MCF 10A (cell line): ENCODE measurements around the gene GRWD1. TPM values are rescaled to one million over a fixed set of nuclear protein-coding genes. Genes with fewer than 3 reads are reported as not detected.

Experiments used
- BruUV-seq: library from RNA; stranded (reverse); fragments of 400-500 nt; replicated peaks from 2 replicates; lab custom pipeline; 2021; lab: Mats Ljungman, UMichigan
- CTCF ChIA-PET: fragments of 300-600 bp; sonication (Branson Sonifier 250); formaldehyde crosslinking; extraction: SDS; loops from one replicate; lab custom pipeline; 2021; ENCODE audit warnings: antibody characterized with exemption, inconsistent platforms; lab: Yijun Ruan, JAX
- POLR2A ChIA-PET: fragments of 300-600, 350-650 bp; sonication (Branson Sonifier 250); formaldehyde crosslinking; extraction: SDS; loops from one replicate; lab custom pipeline; 2020; ENCODE audit warnings: antibody characterized with exemption, inconsistent platforms; lab: Yijun Ruan, JAX
- DNase-seq: peaks from one replicate; pipeline ENCODE4 v3.0.0-alpha.2; 2018; ENCODE audit not compliant: unreplicated experiment
- H3K27ac Mint-ChIP-seq: one replicate; pipeline ENCODE4 v1.8.0; 2022; ENCODE audit warnings: mild to moderate bottlenecking, low read depth, mixed read lengths; ENCODE audit not compliant: unreplicated experiment
- H3K27me3 Mint-ChIP-seq: one replicate; pipeline ENCODE4 v1.8.0; 2022; ENCODE audit warnings: mixed read lengths; ENCODE audit not compliant: insufficient read depth, unreplicated experiment
- H3K36me3 Mint-ChIP-seq: one replicate; pipeline ENCODE4 v1.8.0; 2022; ENCODE audit warnings: mild to moderate bottlenecking, moderate library complexity, mixed read lengths; ENCODE audit not compliant: insufficient read depth, unreplicated experiment
- H3K4me1 Mint-ChIP-seq: one replicate; pipeline ENCODE4 v1.8.0; 2022; ENCODE audit warnings: mixed read lengths; ENCODE audit not compliant: insufficient read depth, unreplicated experiment
- H3K4me3 Mint-ChIP-seq: one replicate; pipeline ENCODE4 v1.8.0; 2022; ENCODE audit warnings: mild to moderate bottlenecking, moderate library complexity, mixed read lengths; ENCODE audit not compliant: unreplicated experiment
- H3K9me3 Mint-ChIP-seq: one replicate; pipeline ENCODE4 v1.8.0; 2022; ENCODE audit warnings: mixed read lengths; ENCODE audit not compliant: unreplicated experiment
- intact Hi-C: fragments of 100-400 bp; cut with micrococcal nuclease; formaldehyde crosslinking; loops from 2 replicates; pipeline ENCODE4 v1.14.1; 2022
- total RNA-seq: library from RNA; stranded (reverse); gene quantifications from 2 replicates; pipeline ENCODE4 v1.2.3, GENCODE V29; 2022
- TF ChIP-seq, protein P1 (sequence below): fragments of 200-600 bp; IDR thresholded peaks from one replicate; pipeline ENCODE4 v1.8.0; 2022; ENCODE audit warnings: antibody characterized with exemption, mild to moderate bottlenecking; ENCODE audit not compliant: unreplicated experiment

The GRWD1 gene
- total RNA-seq, 1 experiment from 2014 or later = 55.8 TPM

DNA sequence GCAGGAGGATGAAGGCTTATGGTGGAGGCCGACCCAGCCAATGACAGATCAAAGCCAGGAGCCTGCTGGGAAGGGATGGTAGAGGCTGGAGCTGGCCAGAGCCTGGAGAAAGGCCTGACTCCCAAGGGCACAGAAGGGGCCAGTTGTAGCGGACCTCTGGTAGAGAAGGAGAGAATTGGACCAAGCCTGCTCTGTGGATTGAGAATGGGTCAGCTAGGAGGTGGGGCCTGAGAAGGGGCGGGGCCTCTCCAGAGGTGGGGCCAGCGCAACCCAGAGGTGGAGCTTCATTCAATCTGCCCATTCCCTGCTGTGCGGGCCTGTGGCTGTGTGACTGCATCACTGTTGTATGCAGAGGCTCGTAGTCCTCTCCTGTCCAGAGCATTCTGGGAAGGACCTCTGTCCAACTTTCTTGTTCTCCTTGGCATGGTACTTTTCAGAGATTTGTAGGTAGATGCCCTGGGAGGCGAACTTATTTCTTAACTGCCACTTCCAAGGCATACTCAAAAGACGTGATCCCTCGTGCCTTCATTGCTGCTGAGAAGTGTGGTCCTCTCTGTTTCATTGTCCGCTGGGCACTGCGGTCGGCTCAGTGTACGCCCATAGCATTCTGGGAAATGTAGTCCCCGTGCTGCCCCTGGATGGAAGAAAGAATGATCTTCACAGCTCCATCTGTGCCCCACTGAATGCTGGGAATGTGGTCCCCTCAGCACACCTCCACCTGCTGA, 45.6 kb upstream of the GRWD1 start:
- ChIA-PET POLR2A (interaction anchor here (0.7 to 1.5 kb wide), 2 partner anchors 37 to 197 kb away, joined by 3 to 4 read pairs; partner anchors contain the start of genes SYNGR4 and TMEM143), CTCF (interaction anchor here (1.0 kb wide), 1 partner anchor 13 kb away, joined by 3 read pairs; no protein-coding TSS in a partner anchor)
- Mint-ChIP-seq H3K27me3 (peaks cover 5% of the 10 kb centered on the region), H3K9me3 (no peaks in the 10 kb centered on the region), H3K4me3 (no peak overlapping the region), H3K4me1 (peaks cover 40% of the 10 kb centered on the region), H3K36me3 (no peaks in the 10 kb centered on the region), H3K27ac (no peak overlapping the region)
- intact Hi-C loops = no loop called here
- DNase-seq = peak; percentile 67
- BruUV-seq = no TSS peak
- TF ChIP-seq, protein P1, sequence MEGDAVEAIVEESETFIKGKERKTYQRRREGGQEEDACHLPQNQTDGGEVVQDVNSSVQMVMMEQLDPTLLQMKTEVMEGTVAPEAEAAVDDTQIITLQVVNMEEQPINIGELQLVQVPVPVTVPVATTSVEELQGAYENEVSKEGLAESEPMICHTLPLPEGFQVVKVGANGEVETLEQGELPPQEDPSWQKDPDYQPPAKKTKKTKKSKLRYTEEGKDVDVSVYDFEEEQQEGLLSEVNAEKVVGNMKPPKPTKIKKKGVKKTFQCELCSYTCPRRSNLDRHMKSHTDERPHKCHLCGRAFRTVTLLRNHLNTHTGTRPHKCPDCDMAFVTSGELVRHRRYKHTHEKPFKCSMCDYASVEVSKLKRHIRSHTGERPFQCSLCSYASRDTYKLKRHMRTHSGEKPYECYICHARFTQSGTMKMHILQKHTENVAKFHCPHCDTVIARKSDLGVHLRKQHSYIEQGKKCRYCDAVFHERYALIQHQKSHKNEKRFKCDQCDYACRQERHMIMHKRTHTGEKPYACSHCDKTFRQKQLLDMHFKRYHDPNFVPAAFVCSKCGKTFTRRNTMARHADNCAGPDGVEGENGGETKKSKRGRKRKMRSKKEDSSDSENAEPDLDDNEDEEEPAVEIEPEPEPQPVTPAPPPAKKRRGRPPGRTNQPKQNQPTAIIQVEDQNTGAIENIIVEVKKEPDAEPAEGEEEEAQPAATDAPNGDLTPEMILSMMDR = no peak

DNA sequence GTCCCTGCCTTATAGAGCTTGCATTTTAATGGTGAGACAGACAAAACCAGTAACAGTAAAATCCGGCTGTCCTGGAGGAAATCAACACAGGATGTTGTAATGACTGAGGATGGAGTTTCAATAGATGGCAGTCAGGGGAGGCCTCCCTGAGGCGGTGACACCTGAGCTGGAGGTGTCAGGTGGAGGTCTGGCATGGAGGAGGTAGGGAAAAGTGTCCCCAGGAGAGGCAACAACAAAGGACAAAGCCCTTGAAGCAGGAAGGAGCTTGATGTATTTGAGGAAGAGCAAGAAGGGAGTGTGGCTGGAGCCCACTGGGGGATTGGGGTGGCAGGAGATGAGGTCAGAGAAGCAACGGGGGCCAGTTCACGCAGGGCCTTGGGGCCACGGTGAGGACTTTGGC, 44.5 kb upstream of the GRWD1 start:
- BruUV-seq = no TSS peak
- Mint-ChIP-seq H3K27ac (peak overlapping the region; percentile 5), H3K4me3 (no peak overlapping the region), H3K36me3 (no peaks in the 10 kb centered on the region), H3K4me1 (peaks cover 29% of the 10 kb centered on the region), H3K9me3 (no peaks in the 10 kb centered on the region), H3K27me3 (no peaks in the 10 kb centered on the region)
- DNase-seq = no peak
- ChIA-PET POLR2A (no interaction called here), CTCF (interaction anchor here (2.0 kb wide), 1 partner anchor 10 kb away, joined by 9 read pairs; the partner anchor contains the start of gene KDELR1)
- TF ChIP-seq, protein P1 = no peak
- intact Hi-C loops = no loop called here

DNA sequence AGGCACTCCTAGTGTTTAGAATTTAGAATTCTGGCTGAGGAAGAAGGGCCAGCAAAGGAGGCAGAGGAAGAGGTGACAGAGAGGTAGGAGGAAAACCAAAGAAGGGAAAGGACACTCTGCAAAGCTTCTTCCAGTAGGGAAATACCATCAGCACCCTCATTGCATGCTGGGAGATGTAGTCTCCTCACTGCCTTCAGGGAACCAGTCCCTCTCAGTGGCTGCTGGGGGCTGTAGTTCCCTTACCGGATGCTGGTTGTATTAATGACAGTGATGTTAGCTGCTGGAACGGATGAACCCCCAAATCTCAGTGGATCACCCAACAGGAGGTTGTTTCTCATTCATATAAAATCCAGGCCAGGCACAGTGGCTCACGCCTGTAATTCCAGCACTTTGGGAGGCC, 42.2 kb upstream of the GRWD1 start:
- intact Hi-C loops = no loop called here
- TF ChIP-seq, protein P1 = no peak
- Mint-ChIP-seq H3K27me3 (no peaks in the 10 kb centered on the region), H3K4me1 (peaks cover 16% of the 10 kb centered on the region), H3K36me3 (no peaks in the 10 kb centered on the region), H3K4me3 (no peak overlapping the region), H3K9me3 (no peaks in the 10 kb centered on the region), H3K27ac (no peak overlapping the region)
- DNase-seq = peak; percentile 48
- BruUV-seq = no TSS peak
- ChIA-PET CTCF (interaction anchor here (0.6 kb wide), 1 partner anchor 69 kb away, joined by 3 read pairs; no protein-coding TSS in a partner anchor), POLR2A (interaction anchor here (0.9 to 1.3 kb wide), 2 partner anchors 41 to 215 kb away, joined by 3 read pairs; partner anchors contain the start of genes RPL18 and SPHK2)

DNA sequence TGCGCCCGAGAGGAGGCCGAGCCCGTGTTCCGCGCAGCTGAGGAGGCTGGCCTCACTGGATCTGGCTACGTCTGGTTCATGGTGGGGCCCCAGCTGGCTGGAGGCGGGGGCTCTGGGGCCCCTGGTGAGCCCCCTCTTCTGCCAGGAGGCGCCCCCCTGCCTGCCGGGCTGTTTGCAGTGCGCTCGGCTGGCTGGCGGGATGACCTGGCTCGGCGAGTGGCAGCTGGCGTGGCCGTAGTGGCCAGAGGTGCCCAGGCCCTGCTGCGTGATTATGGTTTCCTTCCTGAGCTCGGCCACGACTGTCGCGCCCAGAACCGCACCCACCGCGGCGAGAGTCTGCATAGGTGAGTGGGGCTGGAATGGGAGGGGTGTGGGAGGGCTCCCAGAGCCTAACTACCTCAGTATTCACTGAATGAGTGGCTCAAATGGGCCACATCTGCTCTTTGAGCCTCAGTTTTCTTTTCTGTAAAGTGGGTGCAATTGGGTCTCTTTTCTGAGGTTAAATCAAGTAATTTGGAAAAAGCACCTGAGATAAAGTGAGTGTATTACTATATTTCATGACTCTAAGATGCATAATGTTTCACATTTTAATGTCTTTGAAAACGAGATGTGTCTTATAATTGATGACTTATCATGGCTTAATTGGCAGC, 40.6 kb upstream of the GRWD1 start:
- POLR2A ChIA-PET = no interaction called here
- Mint-ChIP-seq H3K9me3 (no peaks in the 10 kb centered on the region), H3K4me3 (no peak overlapping the region), H3K27ac (no peak overlapping the region), H3K36me3 (no peaks in the 10 kb centered on the region), H3K27me3 (no peaks in the 10 kb centered on the region), H3K4me1 (peaks cover 5% of the 10 kb centered on the region)
- CTCF ChIA-PET = interaction anchor here (0.7 kb wide), 1 partner anchor 12 kb away, joined by 3 read pairs; the partner anchor contains the start of gene GRIN2D
- no TSS peak for BruUV-seq
- DNase-seq = no peak
- TF ChIP-seq, protein P1 = no peak
- intact Hi-C loops = no loop called here
